IPS DF 6.9 (cell line): ENCODE results near the gene FAH.

Experiments
- DNase-seq: peaks from one replicate; pipeline ENCODE4 v3.0.0-alpha.2; 2013; ENCODE audit warnings: low read depth, low spot score
- H3K27ac ChIP-seq: one replicate; pipeline ENCODE4 v1.5.1; 2013; ENCODE audit warnings: low read length, control low read depth
- H3K27me3 ChIP-seq: 2 replicates; pipeline ENCODE4 v1.6.1; 2013; ENCODE audit warnings: mild to moderate bottlenecking, low read length; ENCODE audit not compliant: control insufficient read depth, insufficient read depth
- H3K36me3 ChIP-seq: 2 replicates; pipeline ENCODE4 v1.6.1; 2013; ENCODE audit warnings: low read length; ENCODE audit not compliant: control insufficient read depth, insufficient read depth
- H3K4me1 ChIP-seq: 2 replicates; pipeline ENCODE4 v1.6.1; 2013; ENCODE audit warnings: low read length; ENCODE audit not compliant: control insufficient read depth, insufficient read depth
- H3K4me3 ChIP-seq: 2 replicates; pipeline ENCODE4 v1.5.1; 2013; ENCODE audit warnings: mild to moderate bottlenecking, low read length
- H3K9me3 ChIP-seq: 2 replicates; pipeline ENCODE4 v1.6.1; 2013; ENCODE audit warnings: low read length, inconsistent platforms; ENCODE audit not compliant: control insufficient read depth, insufficient read depth
- WGBS: extraction: QIAGEN DNeasy Blood & Tissue Kit; methylation state at CpG from one replicate; pipeline ENCODE4 v1.1.7; 2013; ENCODE audit warnings: mixed read lengths, missing lambda C conversion rate; ENCODE audit not compliant: insufficient read length, insufficient coverage; 5-methylcytosine and 5-hydroxymethylcytosine counted together

Gene FAH

DNA sequence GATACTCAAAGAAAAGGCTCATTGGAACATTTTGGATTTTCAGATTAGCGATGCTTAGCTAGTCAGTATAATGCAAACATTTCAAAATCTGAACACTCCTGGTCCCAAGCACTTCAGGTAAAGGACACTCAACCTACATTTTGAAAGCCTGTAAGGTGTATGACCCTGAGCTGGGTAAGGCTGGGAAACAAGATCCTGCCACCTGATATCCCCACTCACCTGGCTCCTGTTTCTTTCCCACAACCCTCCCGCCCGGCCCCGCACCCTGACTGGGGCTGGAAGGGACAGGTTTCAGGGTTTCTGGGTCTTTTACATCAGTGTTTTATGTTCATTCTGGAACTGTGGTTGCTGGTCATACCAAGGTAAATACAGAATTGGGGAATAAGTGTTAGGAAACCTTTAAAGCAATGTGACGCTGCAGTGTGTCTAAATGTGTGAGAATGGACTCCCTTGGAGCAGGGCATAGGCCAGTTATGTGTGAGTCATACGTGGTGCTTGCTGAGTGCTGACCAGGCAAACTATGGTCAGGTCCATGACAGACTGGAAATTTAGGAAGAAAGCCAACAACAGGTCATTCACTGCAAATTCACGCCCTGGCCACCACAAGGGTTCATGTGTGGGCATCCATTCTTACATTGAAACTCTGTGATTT is 76.3 kb downstream of the FAH start:
- H3K9me3 ChIP-seq, result no peaks in the 10 kb centered on the region
- no CpG with 5 or more reads among the region's 7 CpGs for WGBS
- DNase-seq, result no peak
- H3K4me3 ChIP-seq, result no peak overlapping the region
- H3K4me1 ChIP-seq, result no peaks in the 10 kb centered on the region
- H3K36me3 ChIP-seq, result no peaks in the 10 kb centered on the region
- no peak overlapping the region for H3K27ac ChIP-seq
- no peaks in the 10 kb centered on the region for H3K27me3 ChIP-seq

DNA sequence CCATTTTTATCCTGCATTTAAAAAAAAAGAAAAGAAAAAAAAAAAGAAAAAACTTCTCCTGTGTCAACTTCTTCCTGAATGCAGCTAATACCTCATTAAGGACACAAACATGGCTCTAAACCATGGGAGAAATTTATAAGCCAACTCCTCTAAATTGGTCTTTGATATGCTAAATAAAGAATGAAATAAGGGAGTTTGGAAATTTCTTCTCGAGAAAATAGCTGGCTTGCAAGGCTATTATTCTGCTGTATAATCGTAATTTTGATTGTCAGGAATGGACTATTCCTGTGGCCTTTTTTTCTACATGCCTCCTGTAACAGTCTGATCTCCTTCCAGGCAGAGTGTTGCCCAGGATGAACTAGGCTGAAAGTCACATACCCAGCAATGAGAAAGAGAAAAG is 78.6 kb downstream of the FAH start:
- DNase-seq, result no peak
- WGBS, result no CpG with 5 or more reads among the region's 2 CpGs
- no peaks in the 10 kb centered on the region for H3K36me3 ChIP-seq
- H3K9me3 ChIP-seq, result no peaks in the 10 kb centered on the region
- H3K27ac ChIP-seq, result no peak overlapping the region
- H3K4me3 ChIP-seq, result no peak overlapping the region
- no peaks in the 10 kb centered on the region for H3K27me3 ChIP-seq
- H3K4me1 ChIP-seq, result no peaks in the 10 kb centered on the region

DNA sequence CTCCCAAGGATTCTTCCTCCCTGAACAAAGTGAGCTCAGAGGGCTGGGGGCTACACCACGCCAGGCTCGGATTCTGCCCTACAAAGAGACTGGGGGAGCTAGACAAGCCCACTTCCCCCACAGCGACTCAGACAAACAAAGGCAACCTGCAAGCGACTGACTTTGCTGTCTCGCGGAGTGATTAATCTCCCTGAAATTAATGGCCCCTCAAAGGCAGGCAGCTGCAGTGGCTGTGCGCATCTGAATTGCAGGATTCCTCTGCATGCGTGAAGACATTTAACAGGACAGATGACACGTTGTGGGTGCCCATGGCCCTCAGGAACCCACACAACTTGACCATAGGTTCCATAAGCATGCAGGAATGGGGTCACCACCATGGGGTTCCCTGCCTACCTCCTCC is 80.8 kb downstream of the FAH start:
- DNase-seq, result no peak
- WGBS, result no CpG with 5 or more reads among the region's 9 CpGs
- Histone ChIP-seq H3K4me3 (no peak overlapping the region), H3K36me3 (no peaks in the 10 kb centered on the region), H3K27ac (no peak overlapping the region), H3K27me3 (no peaks in the 10 kb centered on the region), H3K9me3 (no peaks in the 10 kb centered on the region), H3K4me1 (no peaks in the 10 kb centered on the region)

DNA sequence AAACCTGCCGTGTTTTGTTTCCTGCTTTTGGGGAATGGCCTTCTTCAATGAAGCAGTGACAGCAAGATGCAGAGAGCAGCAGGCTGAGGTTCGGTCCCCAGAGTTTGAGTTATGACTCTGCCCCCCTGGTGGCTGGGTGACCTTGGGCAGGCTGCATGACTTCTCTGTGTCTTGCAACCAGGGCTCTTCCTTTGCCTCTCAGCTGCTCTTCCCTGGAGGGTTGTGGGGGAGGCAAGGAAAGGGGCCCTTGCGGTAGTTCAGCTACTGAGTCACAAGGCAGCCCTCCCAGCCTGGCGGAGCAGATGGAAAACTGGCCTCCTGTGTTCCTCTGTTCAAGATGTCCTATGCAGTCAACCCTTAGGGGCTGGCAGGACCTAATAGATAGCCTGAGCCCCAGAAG is 82.1 kb downstream of the FAH start:
- H3K36me3 ChIP-seq, result no peaks in the 10 kb centered on the region
- no peak overlapping the region for H3K27ac ChIP-seq
- peak; percentile 37 for DNase-seq
- H3K4me3 ChIP-seq, result no peak overlapping the region
- no CpG with 5 or more reads among the region's 4 CpGs for WGBS
- no peaks in the 10 kb centered on the region for H3K4me1 ChIP-seq
- no peaks in the 10 kb centered on the region for H3K9me3 ChIP-seq
- no peaks in the 10 kb centered on the region for H3K27me3 ChIP-seq
